ENCODE results near the gene RBL1. TPM values are rescaled to one million over a fixed set of nuclear protein-coding genes. Genes with fewer than 3 reads are reported as not detected.

RBL1 gene
- total and polyA plus RNA-seq, 10 of the 15 experiments (the other 5 are each of a cell fraction or from before 2014, with no cell fraction given) = 4.5 to 51.1 (median 24.9) TPM

- Histone ChIP-seq H3K79me2 (ENCODE audit: control insufficient read depth, insufficient read depth, low read length) (peaks cover 12% of the 10 kb centered on the region), H3K9ac (ENCODE audit: control insufficient read depth, insufficient read depth, low read length) (no peak overlapping the region), H3K4me2 (ENCODE audit: control insufficient read depth, insufficient read depth) (no peak overlapping the region), H3K4me3 (no peak overlapping the region), H3K4me1 (ENCODE audit: control insufficient read depth, insufficient read depth, low read length) (no peaks in the 10 kb centered on the region), H3K27me3 (replicated peaks in 1 of 2; ENCODE audit: control insufficient read depth in 2 of 2, insufficient read depth in 2 of 2, low read length in 1 of 2) (no peaks in the 10 kb centered on the region), H4K20me1 (ENCODE audit: control insufficient read depth, insufficient read depth) (no peaks in the 10 kb centered on the region), H2AFZ (ENCODE audit: control insufficient read depth, low read depth, low read length) (no peak overlapping the region), H3K27ac (ENCODE audit: control insufficient read depth, insufficient read depth) (no peak overlapping the region), H3K36me3 (ENCODE audit: control insufficient read depth in 2 of 2, insufficient read depth in 2 of 2, low read length in 1 of 2) (peaks cover 3 to 10% of the 10 kb centered on the region in 2 experiments; a peak in 3 of 4 replicates), H3K9me3 (replicated peaks; ENCODE audit: control insufficient read depth, insufficient read depth, low read length) (peaks cover 1% of the 10 kb centered on the region; the same call in 2 of the 3 replicates)
- ATAC-seq (no peak), FAIRE-seq (no peak), DNase-seq (ENCODE audit: low read depth, low spot score) (no peak)
- BruUV-seq (replicated peaks) = no TSS peak
- intact Hi-C loops (cut with micrococcal nuclease; ENCODE audit: unreplicated experiment) (no loop called here), in situ Hi-C loops (cut with MboI) (no loop called here)
- WGBS (ENCODE audit: insufficient coverage, insufficient replicate concordance, low lambda C conversion rate, missing lambda C conversion rate) = 98% methylated on average over 8 of the region's 8 CpGs
- SMC1A ChIA-PET (ENCODE audit: uncharacterized antibody, unreplicated experiment) = interaction anchor here (0.6 kb wide), 1 partner anchor 186 kb away, joined by 3 read pairs; no protein-coding TSS in a partner anchor
- CTCF ChIA-PET = interaction anchor here (0.6 kb wide), 1 partner anchor 637 kb away, joined by 3 read pairs; no protein-coding TSS in a partner anchor
- RAD21 ChIA-PET (ENCODE audit: unreplicated experiment) = interaction anchor here (0.7 kb wide), 1 partner anchor 214 kb away, joined by 3 read pairs; no protein-coding TSS in a partner anchor
- POLR2A ChIA-PET = interaction anchor here (1.4 kb wide), 1 partner anchor 18 kb away, joined by 5 read pairs; no protein-coding TSS in a partner anchor
- TF ChIP-seq EZH2 (IDR thresholded peaks at IDR 0.05; ENCODE audit: borderline replicate concordance, control insufficient read depth, low read depth, low read length) (no peak), TCF12 (IDR thresholded peaks at IDR 0.05; ENCODE audit: low read depth, low read length) (no peak), NKRF (conservative IDR thresholded peaks at IDR 0.05) (no peak), STAT3 (IDR thresholded peaks at IDR 0.05; ENCODE audit: low read depth, low read length) (no peak), ZBED1 (IDR thresholded peaks at IDR 0.05; ENCODE audit: borderline replicate concordance) (no peak), JUNB (IDR thresholded peaks at IDR 0.05) (no peak)
These were observed 18.8 kb downstream of the RBL1 start for GRCh38 chr20:37077009-37077408.
